GM12874 (cell line): ENCODE measurements around the gene RABGAP1L.

ENCODE experiments used
- TF ChIP-seq, protein P1 (sequence below): IDR thresholded peaks from 2 replicates; pipeline ENCODE4 v1.5.1; 2011; ENCODE audit warnings: low read depth, mild to moderate bottlenecking, control low read depth, low read length, moderate library complexity; ENCODE audit not compliant: insufficient read depth

Gene RABGAP1L

DNA sequence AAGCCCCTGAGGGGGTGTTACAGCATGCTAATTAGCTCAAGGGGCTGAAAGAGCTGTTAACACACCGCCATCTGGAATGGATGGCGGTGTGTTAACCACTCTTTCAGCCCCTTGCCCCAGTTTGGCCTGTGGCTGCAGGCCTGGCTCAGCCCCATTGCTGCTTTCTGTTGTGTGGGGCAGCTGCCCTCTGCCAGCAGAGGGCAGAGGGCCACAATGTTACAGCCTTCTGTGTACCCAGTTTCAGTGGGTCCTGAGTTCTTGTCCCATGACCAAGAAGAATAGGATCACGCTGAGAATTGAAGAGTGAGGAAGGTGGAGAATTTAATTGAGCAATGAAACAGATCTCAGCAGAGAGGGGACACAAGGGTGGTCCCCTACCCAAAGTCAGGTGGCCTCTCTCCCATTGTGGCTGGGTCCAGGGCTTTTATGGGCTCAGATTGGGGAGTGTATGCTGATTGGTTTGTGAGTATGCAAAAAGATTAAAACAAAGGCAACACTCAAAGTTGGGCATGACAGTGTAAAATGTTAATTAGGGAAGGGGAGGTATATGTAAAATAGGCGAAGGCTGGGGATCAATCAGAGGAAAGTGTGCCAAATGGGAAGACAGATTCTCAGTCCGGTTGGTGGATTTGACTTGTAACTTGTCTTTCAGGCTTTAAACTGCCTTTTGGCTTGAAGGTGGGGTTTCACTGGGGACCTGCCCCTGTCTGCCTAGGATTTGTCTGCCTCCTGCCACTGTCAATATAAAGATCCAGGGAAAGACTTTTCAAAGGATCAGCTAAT lies 142.2 kb downstream of the RABGAP1L start:
- TF ChIP-seq, protein P1, sequence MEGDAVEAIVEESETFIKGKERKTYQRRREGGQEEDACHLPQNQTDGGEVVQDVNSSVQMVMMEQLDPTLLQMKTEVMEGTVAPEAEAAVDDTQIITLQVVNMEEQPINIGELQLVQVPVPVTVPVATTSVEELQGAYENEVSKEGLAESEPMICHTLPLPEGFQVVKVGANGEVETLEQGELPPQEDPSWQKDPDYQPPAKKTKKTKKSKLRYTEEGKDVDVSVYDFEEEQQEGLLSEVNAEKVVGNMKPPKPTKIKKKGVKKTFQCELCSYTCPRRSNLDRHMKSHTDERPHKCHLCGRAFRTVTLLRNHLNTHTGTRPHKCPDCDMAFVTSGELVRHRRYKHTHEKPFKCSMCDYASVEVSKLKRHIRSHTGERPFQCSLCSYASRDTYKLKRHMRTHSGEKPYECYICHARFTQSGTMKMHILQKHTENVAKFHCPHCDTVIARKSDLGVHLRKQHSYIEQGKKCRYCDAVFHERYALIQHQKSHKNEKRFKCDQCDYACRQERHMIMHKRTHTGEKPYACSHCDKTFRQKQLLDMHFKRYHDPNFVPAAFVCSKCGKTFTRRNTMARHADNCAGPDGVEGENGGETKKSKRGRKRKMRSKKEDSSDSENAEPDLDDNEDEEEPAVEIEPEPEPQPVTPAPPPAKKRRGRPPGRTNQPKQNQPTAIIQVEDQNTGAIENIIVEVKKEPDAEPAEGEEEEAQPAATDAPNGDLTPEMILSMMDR = no peak

DNA sequence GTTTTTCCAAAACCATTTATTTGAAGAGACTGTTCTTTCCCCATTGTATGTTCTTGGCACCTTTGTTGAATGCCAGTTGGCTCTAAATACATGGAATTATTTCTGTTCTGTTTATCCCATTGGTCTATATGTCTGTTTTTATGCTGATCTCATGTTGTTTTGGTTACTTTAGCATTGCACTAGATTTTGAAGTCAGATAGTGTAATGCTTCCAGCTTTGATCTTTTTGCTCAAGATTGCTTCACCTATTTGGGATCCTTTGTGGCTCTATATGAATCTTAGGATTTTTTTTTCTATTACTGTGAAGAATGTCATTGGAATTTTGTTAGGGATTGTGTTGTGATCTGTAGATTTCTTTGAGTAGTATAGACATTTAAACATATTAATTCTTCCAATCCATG lies 149.3 kb downstream of the RABGAP1L start:
- TF ChIP-seq, protein P1 = no peak

DNA sequence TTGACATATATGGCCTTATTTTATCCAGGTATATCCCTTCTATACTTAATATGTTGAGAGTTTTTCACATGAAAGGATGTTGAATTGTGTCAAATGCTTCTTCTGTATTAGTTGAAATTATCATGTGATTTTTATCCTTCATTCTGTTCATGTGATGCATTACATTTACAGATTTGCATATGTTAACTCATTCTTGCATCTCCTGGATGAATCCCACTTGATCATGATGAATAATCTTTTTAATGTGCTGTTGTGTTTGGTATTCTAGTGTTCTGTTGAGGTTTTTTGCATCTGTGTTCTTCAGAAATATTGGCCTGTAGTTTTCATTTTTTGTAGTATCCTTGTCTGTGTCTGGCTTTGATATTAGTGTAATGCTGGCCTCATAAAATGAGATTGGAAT lies 150.2 kb downstream of the RABGAP1L start:
- TF ChIP-seq, protein P1 = no peak

DNA sequence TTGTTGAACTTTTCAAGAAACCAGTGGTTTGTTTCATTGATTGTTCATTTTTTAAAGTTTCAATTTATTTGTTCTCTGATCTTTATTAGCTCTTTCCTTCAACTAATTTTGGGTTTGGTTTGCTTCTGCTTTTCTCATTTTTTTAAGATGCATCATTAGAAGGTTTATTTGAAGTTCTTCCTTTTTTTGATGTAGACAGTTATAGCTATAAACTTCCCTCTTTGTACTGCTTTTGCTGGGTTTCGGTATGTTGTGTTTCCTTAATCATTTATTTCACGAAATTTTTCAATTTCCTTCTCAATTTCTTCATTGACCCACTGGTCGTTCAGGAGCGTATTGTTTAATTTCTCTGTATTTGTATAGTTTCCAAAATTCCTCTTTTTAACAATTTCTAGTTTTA lies 155.1 kb downstream of the RABGAP1L start:
- TF ChIP-seq, protein P1 = no peak

DNA sequence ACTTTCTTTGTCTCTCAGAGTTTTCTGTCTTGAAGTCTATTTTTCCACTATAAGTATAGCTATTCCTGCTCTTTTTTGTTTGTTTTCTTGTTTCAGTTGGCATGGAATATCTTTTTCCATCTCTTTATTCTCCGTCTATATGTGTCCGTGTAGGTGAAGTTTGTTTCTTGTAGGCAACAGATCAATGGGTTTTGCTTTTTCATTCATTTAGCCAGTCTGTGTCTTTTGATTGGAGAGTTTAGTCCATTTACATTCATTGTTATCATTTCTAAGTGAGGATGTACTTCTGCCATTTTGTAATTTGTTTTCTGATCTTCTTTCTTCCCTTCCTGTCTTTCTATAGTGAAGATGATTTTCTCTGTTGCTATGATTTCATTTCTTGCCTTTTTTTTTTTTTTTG lies 155.9 kb downstream of the RABGAP1L start:
- TF ChIP-seq, protein P1 = no peak

DNA sequence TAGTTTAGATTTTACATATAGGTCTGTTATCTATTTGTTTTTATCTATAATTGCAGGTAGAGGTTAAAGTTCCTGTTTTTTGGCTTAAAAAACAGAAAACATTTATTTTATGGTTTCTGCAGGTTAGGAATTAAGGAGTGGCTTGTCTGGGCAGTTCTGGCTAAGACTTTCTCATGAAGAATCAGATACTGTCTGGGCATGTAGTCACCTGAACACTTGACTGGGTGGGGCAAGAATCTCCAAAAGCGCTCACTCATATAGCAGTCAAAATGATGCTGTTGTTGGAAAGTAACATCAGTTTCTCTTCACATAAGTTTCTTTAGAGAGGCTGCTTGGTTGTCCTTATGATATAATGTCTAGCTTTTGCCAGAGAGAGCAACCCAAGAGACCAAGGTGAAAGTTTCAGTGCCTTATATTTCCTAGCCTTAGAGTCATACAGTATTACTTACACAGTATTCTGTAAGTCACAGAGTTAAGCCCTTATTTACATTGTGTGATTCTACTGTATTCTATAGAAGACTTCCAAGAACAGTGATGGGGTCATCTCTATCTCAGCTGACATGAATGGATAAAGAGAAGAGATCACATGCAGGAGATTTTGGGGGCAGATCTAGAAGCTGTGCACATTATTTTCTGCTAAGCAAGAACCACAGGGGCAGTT lies 163.0 kb downstream of the RABGAP1L start:
- TF ChIP-seq, protein P1 = no peak

DNA sequence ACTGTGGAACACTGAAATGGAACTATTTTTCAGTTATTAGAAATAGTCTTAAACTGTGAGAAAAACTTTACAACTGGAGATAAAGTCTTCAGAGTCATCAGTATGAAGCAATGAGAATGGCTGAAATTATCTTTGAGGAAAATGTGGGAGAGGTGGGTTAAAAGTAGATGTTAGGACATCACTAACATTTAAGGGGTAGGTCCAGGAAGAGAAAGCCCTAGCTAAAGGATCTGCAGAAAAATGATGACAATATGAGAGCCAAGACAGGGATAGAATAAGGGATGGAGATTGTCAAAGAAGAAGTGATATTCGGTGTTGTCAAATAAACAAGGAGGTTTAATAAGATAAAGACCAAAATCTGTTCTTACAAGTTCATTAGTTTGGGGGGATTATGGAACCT lies 165.2 kb downstream of the RABGAP1L start:
- TF ChIP-seq, protein P1 = no peak
